Right kidney (tissue), 1 donor: ENCODE measurements around the gene SLC25A41.
"Not testable (repeated sequence)": the region's sequence is repeated elsewhere in the genome, so short reads cannot be mapped to it uniquely, and the experiment has no call there.

Experiments
- DNase-seq: peaks from one replicate; pipeline ENCODE4 v3.0.0-alpha.2; 2016

SLC25A41 gene

DNA sequence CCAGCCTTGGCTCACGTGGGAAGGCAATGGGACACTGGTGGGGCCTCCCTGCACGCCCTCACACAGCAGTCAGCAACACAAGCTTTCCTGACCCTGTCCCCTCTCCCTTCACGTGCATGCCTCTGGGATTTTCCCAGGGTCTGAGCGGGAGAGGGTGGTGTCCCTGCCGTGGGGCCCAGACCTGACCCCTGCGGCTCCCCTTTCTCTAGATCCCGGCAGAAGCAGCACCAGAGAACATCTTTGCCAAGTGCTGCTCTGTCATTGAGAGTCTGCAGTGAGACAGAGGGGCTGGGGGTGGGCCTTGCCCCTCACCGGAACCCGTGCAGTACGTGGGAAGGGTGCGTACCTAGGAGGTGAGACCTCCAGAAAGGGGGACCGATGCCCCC is 21.5 kb downstream of the SLC25A41 start:
- DNase-seq: no peak

DNA sequence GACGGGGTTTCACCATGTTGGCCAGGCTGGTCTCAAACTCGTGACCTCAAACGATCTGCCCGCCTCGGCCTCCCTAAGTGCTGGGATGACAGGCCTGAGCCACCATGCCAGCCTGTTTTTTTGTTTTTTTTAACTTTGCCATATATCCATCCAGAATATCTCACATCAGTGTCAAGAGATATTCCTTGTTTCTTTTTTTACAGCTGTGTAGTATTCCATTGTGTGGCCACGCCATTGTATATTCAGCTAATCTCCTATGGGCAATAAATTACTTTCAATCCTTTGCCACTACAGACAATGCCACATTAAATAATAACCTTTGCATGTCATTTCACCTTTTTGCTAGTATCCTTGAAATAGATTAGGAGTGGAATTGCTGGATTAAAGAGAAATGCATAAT is 24.2 kb downstream of the SLC25A41 start:
- no peak for DNase-seq

DNA sequence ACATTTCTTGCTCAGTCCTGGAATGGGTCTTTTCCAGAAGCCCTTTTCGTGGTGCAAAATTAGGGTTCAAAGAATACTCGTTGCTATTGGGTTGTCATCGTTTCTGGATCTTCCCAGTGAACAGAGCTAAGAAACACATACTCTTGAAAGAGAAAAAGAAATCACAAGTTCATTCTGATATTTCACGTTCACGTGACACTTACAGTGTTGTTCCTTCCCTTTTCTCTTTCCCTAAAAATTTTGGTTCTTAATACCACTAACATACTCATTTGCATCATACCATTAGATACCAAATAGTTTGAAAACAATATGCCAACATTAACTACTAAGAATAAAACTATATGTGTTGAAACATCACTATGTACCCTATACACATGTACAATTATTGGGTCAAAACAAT is 27.2 kb downstream of the SLC25A41 start:
- DNase-seq: no peak

GRCh38 chr19:6402837-6403608 is 30.5 kb downstream of the SLC25A41 start:
- DNase-seq: peak; percentile 51

DNA sequence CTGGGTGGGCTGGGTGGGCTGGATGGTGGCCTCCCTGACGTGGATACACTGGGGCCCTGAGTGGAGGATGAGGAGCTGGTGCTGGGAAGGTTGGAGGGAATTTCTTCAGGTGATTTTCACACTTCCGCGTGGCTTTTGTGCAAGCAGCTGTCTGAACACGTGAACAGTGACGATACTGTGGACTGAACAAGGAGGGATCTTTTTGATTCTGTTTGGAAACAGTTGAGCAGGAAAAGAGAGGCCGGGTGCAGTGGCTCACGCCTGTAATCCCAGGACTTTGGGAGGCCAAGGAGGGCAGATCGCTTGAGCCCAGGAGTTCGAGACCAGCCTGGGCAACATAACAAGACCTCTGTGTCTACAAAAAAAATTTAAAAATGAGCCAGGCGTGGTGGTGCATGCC is 31.5 kb downstream of the SLC25A41 start:
- DNase-seq: no peak

DNA sequence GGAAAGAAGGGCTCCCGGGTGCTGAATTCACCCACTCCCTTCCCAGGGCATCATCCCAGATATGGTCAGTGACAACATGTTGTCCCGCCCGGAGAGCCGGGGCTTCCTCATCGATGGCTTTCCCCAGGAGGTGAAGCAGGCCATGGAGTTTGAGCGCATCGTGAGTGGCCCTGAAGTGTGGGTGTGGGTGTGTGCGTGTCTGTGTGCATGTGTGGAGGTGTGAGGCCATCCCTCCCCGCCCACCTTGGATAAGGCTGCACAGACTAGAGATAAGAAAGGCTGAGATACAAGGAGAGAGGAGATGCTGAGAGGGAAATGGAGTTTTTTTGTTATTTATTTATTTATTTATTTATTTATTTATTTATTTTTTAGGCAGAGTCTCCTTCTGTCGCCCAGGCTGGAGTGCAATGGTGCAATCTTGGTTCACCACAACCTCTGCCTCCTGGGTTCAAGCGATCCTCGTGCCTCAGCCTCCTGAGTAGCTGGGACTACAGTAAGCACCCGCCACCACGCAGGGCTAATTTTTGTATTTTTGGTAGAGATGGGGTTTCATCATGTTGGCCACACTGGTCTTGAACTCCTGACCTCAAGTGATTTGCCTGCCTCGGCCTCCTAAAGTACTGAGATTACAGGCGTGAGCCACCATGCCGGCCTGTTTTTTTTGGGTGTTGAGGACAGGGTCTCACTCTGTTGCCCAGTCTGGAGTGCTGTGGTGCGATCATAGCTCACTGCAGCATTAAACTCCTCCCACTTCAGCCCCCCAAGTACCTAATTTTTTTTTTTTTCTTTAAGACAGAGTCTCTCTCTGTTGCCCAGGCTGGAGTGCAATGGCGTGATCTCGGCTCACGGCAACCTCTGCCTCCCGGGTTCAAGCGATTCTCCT is 33.3 kb downstream of the SLC25A41 start:
- DNase-seq: not testable (repeated sequence)

DNA sequence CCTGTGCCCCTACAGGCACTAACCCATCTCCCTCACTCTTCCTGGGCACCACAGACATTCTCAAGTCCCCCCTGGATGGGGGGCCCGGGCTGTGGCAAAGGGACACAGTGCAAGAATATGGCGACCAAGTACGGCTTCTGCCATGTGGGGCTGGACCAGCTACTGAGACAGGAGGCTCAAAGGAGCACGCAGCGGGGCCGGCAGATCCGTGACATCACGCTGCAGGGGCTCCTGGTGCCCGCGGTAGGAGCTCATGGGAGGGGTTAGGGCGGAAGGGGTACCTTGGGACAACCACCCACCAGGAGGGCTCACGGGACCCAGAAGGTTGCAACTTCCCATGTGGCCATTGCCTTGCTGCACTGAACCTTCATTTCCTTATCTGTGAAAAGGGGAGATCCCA is 37.3 kb downstream of the SLC25A41 start:
- no peak for DNase-seq

- no peak for DNase-seq
Observed at GRCh38 chr19:6394831-6395230, 38.7 kb downstream of the SLC25A41 start.

- no peak for DNase-seq
Observed at GRCh38 chr19:6393983-6394412, 39.6 kb downstream of the SLC25A41 start.

GRCh38 chr19:6393074-6393982 is 40.2 kb downstream of the SLC25A41 start, which contains the start of gene GTF2F1:
Gene GTF2F1, minus strand, starts transcription at chr19:6393164. Its CDS starts 169 bp downstream, at chr19:6392995.
- DNase-seq: peak; percentile 100

- no peak for DNase-seq
Observed at GRCh38 chr19:6392221-6393073, 41.1 kb downstream of the SLC25A41 start.

- DNase-seq: no peak
Observed at GRCh38 chr19:6387372-6387771, 46.2 kb downstream of the SLC25A41 start.

- DNase-seq: no peak
Observed at GRCh38 chr19:6384381-6384780, 49.2 kb downstream of the SLC25A41 start.

DNA sequence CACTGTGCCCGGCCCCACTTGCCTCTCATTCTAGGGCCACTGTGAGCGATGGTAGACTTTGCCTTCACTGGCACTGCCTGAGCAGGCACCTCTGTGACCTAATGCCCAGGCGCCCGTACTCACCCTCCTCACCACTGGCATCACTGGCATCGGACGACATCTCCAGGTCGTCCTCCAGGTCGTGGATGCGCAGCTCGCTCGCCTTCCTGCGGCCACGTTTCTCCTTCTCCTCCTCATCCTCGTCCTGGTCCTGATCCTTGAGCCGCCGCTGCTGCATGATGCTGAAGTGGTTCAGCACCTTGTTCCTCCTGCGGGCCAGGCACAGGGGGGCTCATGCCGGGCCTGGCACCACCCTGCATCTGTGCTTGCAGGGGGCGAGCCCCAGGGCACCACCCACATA is 50.4 kb downstream of the SLC25A41 start:
- no peak for DNase-seq

- no peak for DNase-seq
Observed at GRCh38 chr19:6381030-6381750, 52.4 kb downstream of the SLC25A41 start.

DNA sequence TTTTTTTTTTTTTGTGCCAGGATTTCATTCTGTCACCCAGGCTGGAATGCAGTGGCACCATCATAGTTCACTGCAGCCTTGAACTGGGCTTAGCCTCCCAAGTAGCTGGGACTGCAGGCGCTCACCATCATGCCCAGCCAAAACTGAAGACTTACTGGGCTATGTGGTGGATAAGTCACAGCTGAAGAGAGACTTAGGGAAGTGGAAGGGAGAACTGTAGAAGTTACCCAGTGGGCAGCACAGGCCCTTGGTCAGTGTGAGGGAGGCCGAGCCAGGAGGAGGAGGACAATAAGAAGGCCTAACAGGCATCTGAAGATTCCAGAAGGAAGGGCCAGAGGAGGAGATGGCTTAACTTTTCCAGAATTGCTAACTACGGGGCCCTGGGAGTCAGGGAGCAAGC is 53.8 kb downstream of the SLC25A41 start:
- DNase-seq: no peak

DNA sequence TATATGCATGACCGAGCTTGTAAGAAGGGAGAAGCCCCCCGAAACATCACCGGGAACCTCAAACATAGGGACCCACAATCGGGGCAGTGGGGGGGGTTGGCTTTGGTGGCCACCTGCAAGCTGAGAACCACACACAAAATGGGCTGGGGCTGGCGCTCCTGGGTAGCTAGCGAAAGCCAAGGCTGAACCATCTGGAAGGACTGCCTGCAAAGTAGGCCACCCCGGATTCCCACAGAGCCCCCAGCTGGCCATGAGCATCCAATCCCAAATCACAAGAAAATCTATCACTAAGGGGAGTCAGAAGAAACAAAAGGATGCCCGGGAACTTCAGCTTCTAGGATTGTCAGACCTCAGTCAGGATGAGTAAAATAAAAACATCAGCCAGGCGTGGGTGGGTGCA is 55.1 kb downstream of the SLC25A41 start:
- DNase-seq: no peak

DNA sequence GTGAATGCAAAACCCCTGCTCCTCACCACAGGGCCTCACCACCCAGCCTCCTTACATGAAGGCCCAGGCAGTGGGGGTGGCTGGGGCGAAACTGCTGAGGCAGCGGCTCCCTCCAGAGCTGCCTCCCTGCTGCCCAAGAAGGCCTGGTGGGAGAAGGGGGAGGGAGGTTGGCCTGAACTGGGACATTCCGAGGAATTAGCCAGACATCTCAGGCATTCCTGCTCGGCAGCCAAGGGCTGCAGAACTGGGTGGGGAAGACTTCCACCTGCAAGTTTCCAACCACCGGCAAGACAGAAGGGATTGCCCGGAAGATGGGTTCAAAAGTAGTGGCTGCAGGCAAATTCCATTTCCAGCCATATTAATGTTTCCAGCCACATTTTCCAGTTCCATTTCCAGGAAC is 55.5 kb downstream of the SLC25A41 start:
- DNase-seq: no peak

DNA sequence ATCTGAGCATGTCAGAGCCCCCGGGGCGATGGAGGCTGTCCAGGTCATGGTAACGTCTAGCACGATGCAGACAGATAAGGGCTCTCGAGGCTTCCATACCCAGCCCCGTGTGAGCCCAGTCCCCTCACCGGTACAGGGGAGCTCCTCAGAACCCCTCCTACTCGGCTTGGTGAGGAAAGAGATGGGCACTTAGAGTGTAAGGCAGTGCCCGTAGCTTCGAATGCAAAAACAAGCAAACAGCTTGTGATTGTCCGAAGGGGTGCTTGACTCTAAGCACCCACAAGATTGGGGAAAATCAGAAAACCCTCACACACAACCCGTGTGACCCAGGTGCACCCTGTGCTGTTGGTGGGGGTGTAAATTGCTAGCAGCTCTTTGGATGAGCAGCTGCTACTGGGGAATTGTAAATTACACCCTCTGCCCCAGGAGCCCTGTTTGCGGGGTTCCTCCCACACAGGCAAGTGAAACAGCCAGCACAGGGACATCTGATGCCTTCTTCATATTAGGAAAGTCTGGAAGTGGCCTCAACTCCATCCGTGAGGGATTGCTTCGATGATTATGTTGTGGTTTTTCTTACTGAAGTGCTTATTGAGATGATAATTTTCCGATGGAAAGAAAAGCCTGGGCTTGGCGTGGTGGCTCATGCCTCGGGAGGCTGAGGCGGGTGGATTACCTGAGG is 56.9 kb downstream of the SLC25A41 start:
- no peak for DNase-seq
